Neuronal stem cell (in vitro differentiated cells): ENCODE results near the gene TRAF5.

Experiments
- DNase-seq: peaks from one replicate; pipeline ENCODE4 v3.0.0-alpha.2; 2013; ENCODE audit warnings: low spot score
- H2AFZ ChIP-seq: one replicate; pipeline ENCODE4 v1.6.1; 2013; ENCODE audit warnings: mild to moderate bottlenecking, low read length, inconsistent platforms
- H2AK5ac ChIP-seq: 2 replicates; pipeline ENCODE4 v1.6.1; 2013; ENCODE audit warnings: low read depth, mild to moderate bottlenecking, inconsistent platforms, low read length, moderate library complexity, mixed read lengths
- H2BK120ac ChIP-seq: 2 replicates; pipeline ENCODE4 v1.6.1; 2013; ENCODE audit warnings: low read depth, mild to moderate bottlenecking, inconsistent platforms, low read length, moderate library complexity, mixed read lengths
- H2BK12ac ChIP-seq: one replicate; pipeline ENCODE4 v1.6.1; 2013; ENCODE audit warnings: low read length, inconsistent platforms
- H2BK15ac ChIP-seq: 2 replicates; pipeline ENCODE4 v1.6.1; 2013; ENCODE audit warnings: mild to moderate bottlenecking, low read length, inconsistent platforms, mixed read lengths
- H2BK5ac ChIP-seq: one replicate; pipeline ENCODE4 v1.6.1; 2013; ENCODE audit warnings: inconsistent platforms, mild to moderate bottlenecking, low read length, moderate library complexity
- H3K14ac ChIP-seq: one replicate; pipeline ENCODE4 v1.6.1; 2013; ENCODE audit warnings: low read length, inconsistent platforms
- H3K18ac ChIP-seq: 2 replicates; pipeline ENCODE4 v1.6.1; 2013; ENCODE audit warnings: low read length, inconsistent platforms
- H3K23ac ChIP-seq: 2 replicates; pipeline ENCODE4 v1.6.1; 2013; ENCODE audit warnings: low read depth, mild to moderate bottlenecking, mixed read lengths, low read length, inconsistent platforms; ENCODE audit not compliant: poor library complexity
- H3K27ac ChIP-seq: replicated peaks from 3 replicates; pipeline ENCODE4 v1.5.1; 2013; ENCODE audit warnings: low read length, inconsistent platforms
- H3K27me3 ChIP-seq, 3 experiments: 2 replicates each; pipeline ENCODE4 v1.6.1; 2013; ENCODE audit warnings: low read length in 3 of 3, mild to moderate bottlenecking in 2 of 3, inconsistent platforms in 1 of 3, low read depth in 1 of 3, mixed read lengths in 1 of 3, moderate library complexity in 1 of 3; ENCODE audit not compliant: control insufficient read depth in 3 of 3, insufficient read depth in 3 of 3
- H3K36me3 ChIP-seq, 2 donors: replicated peaks in 1 of 2; 2 replicates each; pipeline ENCODE4 v1.6.1; 2013; ENCODE audit warnings: low read length in 2 of 2; ENCODE audit not compliant: control insufficient read depth in 2 of 2, insufficient read depth in 2 of 2
- H3K4ac ChIP-seq: 2 replicates; pipeline ENCODE4 v1.6.1; 2013; ENCODE audit warnings: inconsistent platforms, mild to moderate bottlenecking, low read length, moderate library complexity
- H3K4me1 ChIP-seq, 2 donors: 1 replicate in 1 of 2; 2 replicates in 1 of 2; pipeline ENCODE4 v1.6.1; 2013; ENCODE audit warnings: low read length in 2 of 2, low read depth in 1 of 2; ENCODE audit not compliant: control insufficient read depth in 2 of 2, insufficient read depth in 1 of 2
- H3K4me2 ChIP-seq: one replicate; pipeline ENCODE4 v1.6.1; 2013; ENCODE audit warnings: mild to moderate bottlenecking, low read length, inconsistent platforms; ENCODE audit not compliant: insufficient read depth, poor library complexity, severe bottlenecking
- H3K4me3 ChIP-seq, 2 donors: 2 replicates each; pipeline ENCODE4 v1.5.1; 2013; ENCODE audit warnings: low read length in 2 of 2, mild to moderate bottlenecking in 2 of 2, inconsistent platforms in 1 of 2, moderate library complexity in 1 of 2
- H3K79me1 ChIP-seq: one replicate; pipeline ENCODE4 v1.6.1; 2013; ENCODE audit warnings: low read depth, mild to moderate bottlenecking, inconsistent platforms, low read length, moderate library complexity
- H3K9ac ChIP-seq: one replicate; pipeline ENCODE4 v1.6.1; 2013; ENCODE audit warnings: mild to moderate bottlenecking, low read depth, low read length, inconsistent platforms; ENCODE audit not compliant: poor library complexity
- H3K9me3 ChIP-seq, 2 donors: replicated peaks in 1 of 2; 2 replicates each; pipeline versions ENCODE3 to v1.6.1; 2013; ENCODE audit warnings: low read length in 2 of 2, mild to moderate bottlenecking in 2 of 2, inconsistent platforms in 1 of 2, low read depth in 1 of 2, mixed read lengths in 1 of 2, moderate library complexity in 1 of 2; ENCODE audit not compliant: control insufficient read depth in 2 of 2, insufficient read depth in 1 of 2
- H4K8ac ChIP-seq: one replicate; pipeline ENCODE4 v1.6.1; 2013; ENCODE audit warnings: low read depth, mild to moderate bottlenecking, inconsistent platforms, low read length, moderate library complexity
- H4K91ac ChIP-seq: one replicate; pipeline ENCODE4 v1.6.1; 2013; ENCODE audit warnings: low read length, low read depth, mild to moderate bottlenecking, inconsistent platforms; ENCODE audit not compliant: poor library complexity
- WGBS, 2 donors: extraction: QIAGEN DNeasy Blood & Tissue Kit; methylation state at CpG; one replicate each; pipeline ENCODE4 v1.1.7; 2013; ENCODE audit warnings: missing lambda C conversion rate in 2 of 2, mixed read lengths in 1 of 2; ENCODE audit not compliant: insufficient read length in 2 of 2, insufficient replicate concordance in 1 of 2; ENCODE audit errors: extremely low coverage in 2 of 2; 5-methylcytosine and 5-hydroxymethylcytosine counted together

Gene TRAF5

DNA sequence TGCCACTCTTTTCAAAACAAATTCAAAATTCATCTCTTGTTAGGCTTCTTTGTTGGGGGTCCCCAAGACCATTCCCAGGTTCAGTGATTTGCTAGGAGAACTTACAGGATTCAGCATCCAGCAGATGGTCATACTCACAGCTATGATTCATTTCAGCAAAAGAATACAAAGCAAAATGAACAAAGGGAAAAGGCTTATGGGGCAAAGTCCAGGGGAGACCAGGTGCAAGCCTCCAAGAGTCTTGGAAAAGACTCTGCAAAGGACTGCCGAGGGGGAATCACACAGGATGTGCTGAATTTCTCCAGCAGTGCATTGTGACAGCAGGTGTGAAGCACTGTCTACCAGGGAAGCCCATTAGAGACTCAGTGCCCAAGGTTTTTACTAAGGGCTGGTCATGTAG is 7.3 kb downstream of the TRAF5 start:
- no peak overlapping the region for H3K23ac ChIP-seq
- no peaks in the 10 kb centered on the region for H3K36me3 ChIP-seq
- H2BK15ac ChIP-seq = no peak overlapping the region
- H3K4me1 ChIP-seq = peaks cover 0 to 8% of the 10 kb centered on the region in 2 donors
- no peak overlapping the region for H2AK5ac ChIP-seq
- no peak overlapping the region for H2BK5ac ChIP-seq
- no peak overlapping the region for H3K9ac ChIP-seq
- no CpG with 5 or more reads among the region's 1 CpG for WGBS, 2 donors
- H2AFZ ChIP-seq = no peak overlapping the region
- no peak overlapping the region for H4K91ac ChIP-seq
- H3K14ac ChIP-seq = no peak overlapping the region
- no peak overlapping the region for H3K4me2 ChIP-seq
- H3K4ac ChIP-seq = no peak overlapping the region
- no peak overlapping the region for H3K4me3 ChIP-seq
- no peaks in the 10 kb centered on the region for H3K9me3 ChIP-seq
- no peak overlapping the region for H4K8ac ChIP-seq
- no peak overlapping the region for H2BK12ac ChIP-seq
- no peak overlapping the region for H3K27ac ChIP-seq
- peaks cover 0 to 7% (median 0%) of the 10 kb centered on the region in 3 experiments for H3K27me3 ChIP-seq
- H2BK120ac ChIP-seq = no peak overlapping the region
- H3K79me1 ChIP-seq = peaks cover 3% of the 10 kb centered on the region
- H3K18ac ChIP-seq = no peak overlapping the region
- DNase-seq = no peak

DNA sequence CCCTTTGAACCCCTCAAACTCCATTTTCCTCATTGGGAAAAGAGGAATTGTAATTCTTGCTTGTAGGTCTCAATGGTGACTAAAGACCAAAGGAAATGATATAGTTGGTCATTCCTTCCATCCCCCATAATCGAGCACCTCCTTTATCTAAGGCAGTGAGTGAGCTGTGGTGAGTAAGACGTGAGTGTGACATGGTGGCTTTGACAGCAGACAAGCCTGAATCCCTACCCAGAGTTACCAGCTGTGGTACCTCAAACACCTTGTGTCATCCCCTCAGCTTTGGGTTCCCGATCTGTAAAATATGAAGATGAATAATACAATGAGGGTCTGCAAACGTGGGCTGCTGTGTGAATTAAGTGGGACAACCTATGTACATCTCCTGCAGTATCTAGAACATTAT is 8.4 kb downstream of the TRAF5 start:
- Histone ChIP-seq H3K23ac (no peak overlapping the region), H3K4me2 (no peak overlapping the region), H2BK5ac (no peak overlapping the region), H3K79me1 (peaks cover 3% of the 10 kb centered on the region), H2BK15ac (no peak overlapping the region), H3K4ac (no peak overlapping the region), H2AK5ac (no peak overlapping the region), H3K18ac (no peak overlapping the region), H3K27ac (no peak overlapping the region), H4K91ac (no peak overlapping the region), H2BK12ac (no peak overlapping the region), H3K4me1 (peaks cover 0 to 6% of the 10 kb centered on the region in 2 donors), H3K9me3 (no peaks in the 10 kb centered on the region), H3K36me3 (no peaks in the 10 kb centered on the region), H4K8ac (no peak overlapping the region), H3K14ac (no peak overlapping the region), H3K9ac (no peak overlapping the region), H3K4me3 (no peak overlapping the region), H2BK120ac (no peak overlapping the region), H2AFZ (no peak overlapping the region), H3K27me3 (peaks cover 0 to under 1% (median 0%) of the 10 kb centered on the region in 3 experiments)
- no CpG with 5 or more reads among the region's 4 CpGs for WGBS, 2 donors
- DNase-seq = no peak

DNA sequence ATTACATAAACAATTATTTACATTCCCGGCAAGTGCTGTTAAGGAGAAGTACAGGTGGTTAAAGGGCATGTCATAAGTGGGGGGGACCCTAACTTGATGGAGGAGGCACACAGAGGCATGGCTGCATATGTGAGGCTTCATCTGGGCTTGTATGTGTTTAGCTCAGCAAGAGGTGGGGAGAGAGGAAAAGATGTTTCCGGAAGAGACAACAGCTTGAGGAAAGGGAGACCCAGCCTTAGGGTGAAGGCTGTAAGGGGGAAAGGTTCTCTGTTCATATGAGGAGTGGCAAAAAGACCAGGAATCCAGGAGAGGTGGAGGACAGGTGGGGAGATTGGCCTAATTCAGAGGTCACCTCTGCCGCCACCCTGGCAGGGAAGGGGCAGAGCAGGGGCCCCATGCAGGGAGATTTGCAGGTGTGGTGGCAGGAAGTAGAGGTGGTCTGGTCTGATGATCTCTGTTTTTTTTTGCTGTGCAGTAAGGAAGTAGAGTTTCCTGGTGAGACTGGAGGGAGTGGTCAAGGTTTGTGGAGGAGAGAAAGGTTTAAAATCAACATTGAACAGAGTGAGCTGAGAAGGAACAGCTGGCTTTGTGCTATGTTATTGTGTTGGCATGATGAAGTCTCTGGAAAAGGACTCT is 9.0 kb downstream of the TRAF5 start:
- DNase-seq = no peak
- no peaks in the 10 kb centered on the region for H3K36me3 ChIP-seq
- H3K4ac ChIP-seq = no peak overlapping the region
- no peak overlapping the region for H3K23ac ChIP-seq
- peaks cover 4% of the 10 kb centered on the region for H3K79me1 ChIP-seq
- no peak overlapping the region for H3K27ac ChIP-seq
- H4K91ac ChIP-seq = no peak overlapping the region
- no peak overlapping the region for H2BK15ac ChIP-seq
- H3K27me3 ChIP-seq = no peaks in the 10 kb centered on the region
- no peak overlapping the region for H2BK12ac ChIP-seq
- H3K9ac ChIP-seq = no peak overlapping the region
- no peak overlapping the region for H2BK5ac ChIP-seq
- H2AFZ ChIP-seq = no peak overlapping the region
- H3K4me2 ChIP-seq = no peak overlapping the region
- no peak overlapping the region for H2AK5ac ChIP-seq
- H2BK120ac ChIP-seq = no peak overlapping the region
- H3K14ac ChIP-seq = no peak overlapping the region
- H4K8ac ChIP-seq = no peak overlapping the region
- H3K18ac ChIP-seq = no peak overlapping the region
- H3K4me3 ChIP-seq = no peak overlapping the region
- WGBS, 2 donors = no CpG with 5 or more reads among the region's 3 CpGs
- no peaks in the 10 kb centered on the region for H3K9me3 ChIP-seq
- peaks cover 0 to 5% of the 10 kb centered on the region in 2 donors for H3K4me1 ChIP-seq

DNA sequence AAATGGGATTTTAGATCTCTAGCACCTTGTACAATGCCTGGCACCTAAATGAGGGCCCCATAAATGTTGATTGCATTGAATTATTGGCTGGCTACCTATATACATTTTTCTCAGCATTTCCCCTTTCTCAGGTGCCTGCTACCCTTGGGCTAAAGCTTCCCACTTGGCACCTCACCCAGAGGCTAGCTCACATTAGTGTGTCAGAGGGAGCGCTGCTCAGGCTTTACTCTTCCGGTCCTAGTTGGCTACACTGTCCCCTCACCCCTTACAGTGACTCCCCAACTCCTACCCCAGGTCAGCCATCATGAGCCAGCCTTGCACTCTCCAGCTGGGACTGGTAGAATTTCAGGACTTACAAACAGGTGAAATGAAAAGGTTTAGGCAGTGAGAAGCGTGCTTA is 9.5 kb downstream of the TRAF5 start:
- Histone ChIP-seq H4K91ac (no peak overlapping the region), H3K4me3 (no peak overlapping the region), H2BK120ac (no peak overlapping the region), H3K79me1 (peaks cover 8% of the 10 kb centered on the region), H3K4ac (no peak overlapping the region), H3K14ac (no peak overlapping the region), H3K18ac (no peak overlapping the region), H2BK5ac (no peak overlapping the region), H3K23ac (no peak overlapping the region), H2BK12ac (no peak overlapping the region), H3K4me1 (peaks cover 0 to 5% of the 10 kb centered on the region in 2 donors), H2BK15ac (no peak overlapping the region), H2AK5ac (no peak overlapping the region), H3K36me3 (no peaks in the 10 kb centered on the region), H3K27ac (no peak overlapping the region), H4K8ac (no peak overlapping the region), H2AFZ (no peak overlapping the region), H3K9ac (no peak overlapping the region), H3K4me2 (no peak overlapping the region), H3K27me3 (no peaks in the 10 kb centered on the region), H3K9me3 (no peaks in the 10 kb centered on the region)
- DNase-seq = no peak
- WGBS, 2 donors = no CpG with 5 or more reads among the region's 3 CpGs
